ENCODE results near the gene RNFT2. TPM values are rescaled to one million over a fixed set of nuclear protein-coding genes. Genes with fewer than 3 reads are reported as not detected.

Gene RNFT2
- total RNA-seq, 1 experiment from 2014 or later, result 27.7 TPM

GRCh38 chr12:116760622-116761020 lies 22.5 kb downstream of the RNFT2 start:
- H3K27me3 Mint-ChIP-seq (ENCODE audit: low read depth), result no peaks in the 10 kb centered on the region
- H3K36me3 Mint-ChIP-seq, result peaks cover 23% of the 10 kb centered on the region
- TF ChIP-seq PRRX2 (CRISPR knock-in tag; IDR thresholded peaks at IDR 0.05), result no peak
- TF ChIP-seq ETV6 (CRISPR knock-in tag; IDR thresholded peaks at IDR 0.05), result no peak
- TF ChIP-seq ATF6 (CRISPR knock-in tag; IDR thresholded peaks at IDR 0.05), result no peak
- TF ChIP-seq FOXP1 (CRISPR knock-in tag; IDR thresholded peaks at IDR 0.05; ENCODE audit: borderline replicate concordance), result no peak
- TF ChIP-seq RELA (CRISPR knock-in tag; IDR thresholded peaks at IDR 0.05; ENCODE audit: borderline replicate concordance), result no peak
- TF ChIP-seq GTF2I (CRISPR knock-in tag; conservative IDR thresholded peaks at IDR 0.05), result no peak
- no peak for TF ChIP-seq TCF7 (CRISPR knock-in tag; IDR thresholded peaks at IDR 0.05; ENCODE audit: low read depth)
- ChIA-PET POLR2A (interaction anchor here (0.6 kb wide), 1 partner anchor 11 kb away, joined by 12 read pairs; no protein-coding TSS in a partner anchor), CTCF (interaction anchor here (0.6 to 5.0 kb wide), 10 partner anchors 11 to 778 kb away, joined by 3 to 46 read pairs (median 6); partner anchors contain the start of gene HRK)
- 0 out of 2 replicates have a peak overlapping the region, but pooled peaks have one; percentile 51 for H3K4me3 Mint-ChIP-seq
- ATAC-seq (no peak), DNase-seq (ENCODE audit: low spot score) (no peak)
- peaks cover 5% of the 10 kb centered on the region; the same call in 1 of the 2 replicates for H3K4me1 Mint-ChIP-seq
- H3K27ac Mint-ChIP-seq, result 0 out of 2 replicates have a peak overlapping the region, but pooled peaks have one; percentile 4
- H3K9me3 Mint-ChIP-seq, result no peaks in the 10 kb centered on the region

- no peak for DNase-seq (ENCODE audit: low spot score)
- CTCF ChIA-PET, result interaction anchor here (5.0 kb wide), 1 partner anchor 120 kb away, joined by 46 read pairs; the partner anchor contains the start of gene HRK
- Mint-ChIP-seq H3K27ac (no peak overlapping the region), H3K9me3 (no peaks in the 10 kb centered on the region), H3K4me1 (peaks cover 5% of the 10 kb centered on the region; the same call in 1 of the 2 replicates), H3K36me3 (peaks cover 24% of the 10 kb centered on the region), H3K27me3 (ENCODE audit: low read depth) (no peaks in the 10 kb centered on the region), H3K4me3 (no peak overlapping the region)
- no peak for ATAC-seq
- POLR2A ChIA-PET, result no interaction called here
- TF ChIP-seq ZNF219 (CRISPR knock-in tag; IDR thresholded peaks at IDR 0.05; ENCODE audit: borderline replicate concordance) (no peak), TEAD4 (CRISPR knock-in tag; IDR thresholded peaks at IDR 0.05) (no peak), TP53 (CRISPR knock-in tag; IDR thresholded peaks at IDR 0.05) (no peak), ZNF281 (CRISPR knock-in tag; IDR thresholded peaks at IDR 0.05) (no peak), NFE2L1 (CRISPR knock-in tag; IDR thresholded peaks at IDR 0.05) (no peak), IRF2 (CRISPR knock-in tag; IDR thresholded peaks at IDR 0.05; ENCODE audit: borderline replicate concordance, low read depth) (no peak), NFYB (CRISPR knock-in tag; conservative IDR thresholded peaks at IDR 0.05; ENCODE audit: low read depth) (no peak), ARID4B (CRISPR knock-in tag; IDR thresholded peaks at IDR 0.05; ENCODE audit: borderline replicate concordance) (no peak), HMGA2 (CRISPR knock-in tag; IDR thresholded peaks at IDR 0.05) (no peak), ZNF425 (CRISPR knock-in tag; conservative IDR thresholded peaks at IDR 0.05) (no peak), MLX (CRISPR knock-in tag; IDR thresholded peaks at IDR 0.05) (no peak), ZNF512 (CRISPR knock-in tag; IDR thresholded peaks at IDR 0.05; ENCODE audit: borderline replicate concordance) (no peak), ELF4 (CRISPR knock-in tag; IDR thresholded peaks at IDR 0.05; ENCODE audit: low read depth) (no peak), SOX15 (CRISPR knock-in tag; IDR thresholded peaks at IDR 0.05) (no peak)
Measured at GRCh38 chr12:116761499-116761898, 23.4 kb downstream of the RNFT2 start.
